HCT116 (cell line): ENCODE data around the gene RNGTT. TPM values are rescaled to one million over a fixed set of nuclear protein-coding genes. Genes with fewer than 3 reads are reported as not detected.

ENCODE experiments used
- ATAC-seq: fragments of 200-7000 bp; cut with Tn5 transposase; 2 replicates; pipeline ENCODE4 v1.9.1; 2020; ENCODE audit warnings: mild to moderate bottlenecking, moderate library complexity
- BruUV-seq: library from RNA; stranded (reverse); fragments of 400-500 nt; replicated peaks from 2 replicates; lab custom pipeline; 2021; lab: Mats Ljungman, UMichigan
- CTCF ChIA-PET: fragments of 300-600 bp; sonication (Branson Sonifier 250); formaldehyde crosslinking; loops from one replicate; lab custom pipeline; 2021; ENCODE audit warnings: antibody characterized with exemption; lab: Charles Lee
- POLR2A ChIA-PET: fragments of 300-600, 350-600 bp; sonication (Branson Sonifier 250); formaldehyde crosslinking; loops from one replicate; lab custom pipeline; 2021; ENCODE audit warnings: antibody characterized with exemption; lab: Charles Lee
- RAD21 ChIA-PET, 2 experiments: fragments of 300-600 bp; sonication (Branson Sonifier 250); formaldehyde crosslinking; loops; one replicate each; lab custom pipeline; 2023; ENCODE audit warnings: low total read pairs in 2 of 2; ENCODE audit not compliant: uncharacterized antibody in 2 of 2, unreplicated experiment in 2 of 2, low non-redundant PET in 1 of 2; lab: Charles Lee
- DNase-seq: peaks from one replicate; pipeline ENCODE4 v3.0.0-alpha.2; 2010; ENCODE audit warnings: low read depth, low spot score
- H2AFZ ChIP-seq: fragments of 200-600 bp; shearing (Covaris generic), sonication (generic); 2 replicates; pipeline ENCODE4 v1.6.1; 2017; ENCODE audit warnings: low read depth, mixed run types, mixed read lengths, antibody characterized with exemption, low read length; ENCODE audit not compliant: poor library complexity, severe bottlenecking
- H3K27ac ChIP-seq: 2 replicates; pipeline ENCODE4 v1.5.1; 2012; ENCODE audit warnings: low read depth, low read length
- H3K27me3 ChIP-seq: fragments of 200-600 bp; sonication (generic); 2 replicates; pipeline ENCODE4 v1.6.1; 2016; ENCODE audit warnings: mixed run types, low read length, mixed read lengths; ENCODE audit not compliant: insufficient read depth
- H3K36me3 ChIP-seq, 2 experiments: fragments of 200-500 bp in 1 of 2; fragments of 200-600 bp in 1 of 2; sonication (Bioruptor generic) in 1 of 2; sonication (generic) in 1 of 2; 2 replicates each; pipeline versions ENCODE4 v1.5.1 to v1.6.1; 2014 to 2016; ENCODE audit warnings: low read length in 2 of 2, inconsistent platforms in 1 of 2, mixed read lengths in 1 of 2, mixed run types in 1 of 2; ENCODE audit not compliant: insufficient read depth in 2 of 2, control insufficient read depth in 1 of 2
- H3K4me1 ChIP-seq, 2 experiments: fragments of 200-600 bp in 1 of 2; sonication (generic) in 1 of 2; 2 replicates each; pipeline versions ENCODE4 v1.5.1 to v1.6.1; 2012 to 2017; ENCODE audit warnings: low read length in 2 of 2, inconsistent platforms in 1 of 2, mild to moderate bottlenecking in 1 of 2, mixed read lengths in 1 of 2, mixed run types in 1 of 2, moderate library complexity in 1 of 2; ENCODE audit not compliant: insufficient read depth in 2 of 2, control insufficient read depth in 1 of 2
- H3K4me2 ChIP-seq: fragments of 200-600 bp; sonication (generic); 2 replicates; pipeline ENCODE4 v1.6.1; 2017; ENCODE audit warnings: mixed run types, low read length, mixed read lengths
- H3K4me3 ChIP-seq, 2 experiments: fragments of 200-600 bp in 1 of 2; sonication (generic) in 1 of 2; replicated peaks in 1 of 2; 2 replicates each; pipeline ENCODE4 v1.5.1; 2011 to 2016; ENCODE audit warnings: low read length in 2 of 2, control low read depth in 1 of 2, low read depth in 1 of 2, mild to moderate bottlenecking in 1 of 2, mixed read lengths in 1 of 2, mixed run types in 1 of 2
- H3K79me2 ChIP-seq: fragments of 200-600 bp; sonication (generic); 2 replicates; pipeline ENCODE4 v1.6.1; 2017; ENCODE audit warnings: mild to moderate bottlenecking, mixed run types, low read length, moderate library complexity, mixed read lengths; ENCODE audit not compliant: insufficient read depth
- H3K9ac ChIP-seq: fragments of 200-600 bp; sonication (generic); 2 replicates; pipeline ENCODE4 v1.6.1; 2016; ENCODE audit warnings: low read length, mixed read lengths
- H3K9me2 ChIP-seq: fragments of 200-600 bp; sonication (generic), shearing (Covaris generic); 2 replicates; pipeline ENCODE4 v1.6.1; 2017; ENCODE audit warnings: mixed run types, mild to moderate bottlenecking, moderate library complexity; ENCODE audit not compliant: insufficient read depth
- H3K9me3 ChIP-seq, 2 experiments: fragments of 200-500 bp in 1 of 2; fragments of 200-600 bp in 1 of 2; sonication (Bioruptor generic) in 1 of 2; sonication (generic) in 1 of 2; 2 replicates each; pipeline ENCODE4 v1.6.1; 2014 to 2017; ENCODE audit warnings: low read length in 2 of 2, mixed read lengths in 2 of 2, inconsistent platforms in 1 of 2, low read depth in 1 of 2, mild to moderate bottlenecking in 1 of 2, mixed run types in 1 of 2, moderate library complexity in 1 of 2; ENCODE audit not compliant: control insufficient read depth in 1 of 2, insufficient read depth in 1 of 2
- H4K20me1 ChIP-seq: fragments of 200-600 bp; sonication (generic), shearing (Covaris generic); 2 replicates; pipeline ENCODE4 v1.6.1; 2017; ENCODE audit warnings: mixed run types, mild to moderate bottlenecking, moderate library complexity; ENCODE audit not compliant: insufficient read depth
- CBX3 ChIP-seq: IDR thresholded peaks from 2 replicates; pipeline ENCODE4 v1.6.1; 2012; ENCODE audit warnings: low read depth
- CTCF ChIP-seq, 3 experiments: fragments of 200-600 bp in 1 of 3; sonication (generic) in 1 of 3; IDR thresholded peaks in 2 of 3; conservative IDR thresholded peaks in 1 of 3; 2 replicates each; pipeline ENCODE4 v1.5.1; 2012 to 2017; ENCODE audit warnings: low read depth in 2 of 3, low read length in 2 of 3, antibody characterized with exemption in 1 of 3, borderline replicate concordance in 1 of 3, control low read depth in 1 of 3, mild to moderate bottlenecking in 1 of 3, mixed read lengths in 1 of 3, mixed run types in 1 of 3, moderate library complexity in 1 of 3; ENCODE audit not compliant: insufficient read depth in 1 of 3
- EGR1 ChIP-seq: IDR thresholded peaks from 2 replicates; pipeline ENCODE4 v1.6.1; 2012; ENCODE audit warnings: low read depth
- FOSL1 ChIP-seq: IDR thresholded peaks from 2 replicates; pipeline ENCODE4 v1.6.1; 2012; ENCODE audit warnings: low read depth
- POLR2A ChIP-seq: IDR thresholded peaks from 2 replicates; pipeline ENCODE4 v1.7.0; 2011; ENCODE audit warnings: borderline replicate concordance; ENCODE audit not compliant: insufficient read depth, insufficient read length; ENCODE audit errors: extremely low read depth
- RAD21 ChIP-seq: IDR thresholded peaks from 2 replicates; pipeline ENCODE4 v1.6.1; 2012; ENCODE audit warnings: low read depth, mild to moderate bottlenecking
- YY1 ChIP-seq: IDR thresholded peaks from 2 replicates; pipeline ENCODE4 v1.6.1; 2011; ENCODE audit warnings: low read length, low read depth, moderate library complexity, mild to moderate bottlenecking; ENCODE audit not compliant: insufficient replicate concordance; ENCODE audit errors: extremely low read depth
- ZBTB33 ChIP-seq: IDR thresholded peaks from 2 replicates; pipeline ENCODE4 v1.6.1; 2011; ENCODE audit warnings: mild to moderate bottlenecking, low read length, moderate library complexity; ENCODE audit not compliant: insufficient replicate concordance; ENCODE audit errors: extremely low read depth
- ZFX ChIP-seq: fragments of 450-650 bp; IDR thresholded peaks from 2 replicates; pipeline ENCODE4 v1.6.1; 2017
- ZNF274 ChIP-seq: fragments of 200-500 bp; sonication (Bioruptor generic); IDR thresholded peaks from 2 replicates; pipeline ENCODE4 v1.6.1; 2014; ENCODE audit warnings: mild to moderate bottlenecking, low read depth, low read length, inconsistent platforms
- intact Hi-C: fragments of 100-400 bp; cut with micrococcal nuclease; formaldehyde crosslinking; loops from 2 replicates; pipeline ENCODE4 v1.10.0; 2022
- total RNA-seq: library from RNA; stranded (reverse); gene quantifications from one replicate; pipeline ENCODE4 v1.2.1, GENCODE V29; 2021; ENCODE audit not compliant: unreplicated experiment

Gene RNGTT
- total RNA-seq, 1 experiment from 2014 or later, result 23.0 TPM

- TF ChIP-seq ZBTB33, result no peak
- no peak for TF ChIP-seq ZNF274
- TF ChIP-seq POLR2A, result no peak
- TF ChIP-seq FOSL1, result no peak
- no peak for TF ChIP-seq EGR1
- TF ChIP-seq CBX3, result no peak
Measured at GRCh38 chr6:88871498-88871897, 91.9 kb downstream of the RNGTT start (continued).

GRCh38 chr6:88870717-88871330 lies 92.6 kb downstream of the RNGTT start:
- H2AFZ ChIP-seq, result no peak overlapping the region
- no peaks in the 10 kb centered on the region for H3K79me2 ChIP-seq
- no peak overlapping the region for H3K4me3 ChIP-seq
- H3K27me3 ChIP-seq, result no peaks in the 10 kb centered on the region
- H3K9me3 ChIP-seq, result no peaks in the 10 kb centered on the region
- ChIA-PET POLR2A (no interaction called here), CTCF (interaction anchor here (0.8 to 2.3 kb wide), 16 partner anchors 9 to 1804 kb away, joined by 3 to 17 read pairs (median 5); no protein-coding TSS in a partner anchor), RAD21 (no interaction called here)
- intact Hi-C loops, result loop anchor here (1.0 to 10.0 kb wide), 3 partner anchors 940 to 1805 kb away; no protein-coding TSS in a partner anchor
- no peaks in the 10 kb centered on the region for H3K36me3 ChIP-seq
- H3K4me2 ChIP-seq, result no peak overlapping the region
- BruUV-seq, result no TSS peak
- ATAC-seq (peak; percentile 54; the same call in 1 of the 2 replicates), DNase-seq (peak; percentile 29)
- no peak overlapping the region for H3K9ac ChIP-seq
- H4K20me1 ChIP-seq, result no peaks in the 10 kb centered on the region
- TF ChIP-seq YY1 (no peak), CTCF (IDR thresholded peaks at IDR 0.05 in 2 of 3, conservative IDR thresholded peaks at IDR 0.05 in 1 of 3; ENCODE audit: borderline replicate concordance in 1 of 3, insufficient read depth in 1 of 3, low read depth in 2 of 3, low read length in 2 of 3) (peak; percentile 33 to 68 (median 43); a peak in 3 of 6 replicates), POLR2A (no peak), RAD21 (peak; percentile 74), ZFX (no peak)
- peaks cover 0 to 8% of the 10 kb centered on the region in 2 experiments; a peak in 2 of 4 replicates for H3K4me1 ChIP-seq
- no peak overlapping the region for H3K27ac ChIP-seq
- no peaks in the 10 kb centered on the region for H3K9me2 ChIP-seq
